ENCODE data around the gene TRAPPC3L. TPM values are rescaled to one million over a fixed set of nuclear protein-coding genes. Genes with fewer than 3 reads are reported as not detected.

TRAPPC3L gene
- total and polyA plus RNA-seq, 8 donors = 0.12 to 0.99 (median 0.37) TPM

DNA sequence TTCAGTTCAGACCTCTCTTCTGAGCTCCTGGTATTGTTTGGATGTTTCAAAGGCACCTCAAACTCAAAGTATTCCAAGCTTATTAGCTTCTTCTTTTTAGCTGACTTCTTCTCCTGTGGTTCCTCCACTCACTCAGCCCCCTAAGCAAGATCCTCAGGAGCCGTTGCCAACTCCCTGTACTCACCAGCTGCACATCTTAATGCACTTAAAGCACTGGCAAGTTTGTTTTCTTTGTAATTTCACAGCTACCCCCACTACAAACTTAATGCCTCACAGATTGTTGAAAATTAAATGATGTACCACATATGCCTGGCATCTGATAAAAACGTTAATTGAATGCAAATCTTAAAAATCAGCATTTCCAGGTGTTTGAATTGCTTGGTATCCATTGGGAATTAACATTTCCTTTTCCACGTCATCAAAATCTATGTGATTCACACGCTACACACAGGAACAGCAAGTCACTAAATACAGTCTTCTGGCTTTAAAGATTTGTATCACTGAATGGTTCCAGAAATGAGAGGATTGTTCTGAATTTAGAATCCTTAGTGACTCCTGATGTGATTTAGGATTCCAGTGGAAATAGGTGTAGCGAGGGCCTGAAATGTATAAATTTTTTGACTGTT lies 59.8 kb downstream of the TRAPPC3L start:
- no peaks in the 10 kb centered on the region for H3K9me3 ChIP-seq
- intact Hi-C loops (cut with DNase I) = no loop called here
- no peaks in the 10 kb centered on the region for H3K36me3 ChIP-seq
- H3K4me3 ChIP-seq = no peak overlapping the region
- no peak for DNase-seq
- no peak for ATAC-seq
- TF ChIP-seq, protein P1, sequence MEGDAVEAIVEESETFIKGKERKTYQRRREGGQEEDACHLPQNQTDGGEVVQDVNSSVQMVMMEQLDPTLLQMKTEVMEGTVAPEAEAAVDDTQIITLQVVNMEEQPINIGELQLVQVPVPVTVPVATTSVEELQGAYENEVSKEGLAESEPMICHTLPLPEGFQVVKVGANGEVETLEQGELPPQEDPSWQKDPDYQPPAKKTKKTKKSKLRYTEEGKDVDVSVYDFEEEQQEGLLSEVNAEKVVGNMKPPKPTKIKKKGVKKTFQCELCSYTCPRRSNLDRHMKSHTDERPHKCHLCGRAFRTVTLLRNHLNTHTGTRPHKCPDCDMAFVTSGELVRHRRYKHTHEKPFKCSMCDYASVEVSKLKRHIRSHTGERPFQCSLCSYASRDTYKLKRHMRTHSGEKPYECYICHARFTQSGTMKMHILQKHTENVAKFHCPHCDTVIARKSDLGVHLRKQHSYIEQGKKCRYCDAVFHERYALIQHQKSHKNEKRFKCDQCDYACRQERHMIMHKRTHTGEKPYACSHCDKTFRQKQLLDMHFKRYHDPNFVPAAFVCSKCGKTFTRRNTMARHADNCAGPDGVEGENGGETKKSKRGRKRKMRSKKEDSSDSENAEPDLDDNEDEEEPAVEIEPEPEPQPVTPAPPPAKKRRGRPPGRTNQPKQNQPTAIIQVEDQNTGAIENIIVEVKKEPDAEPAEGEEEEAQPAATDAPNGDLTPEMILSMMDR (IDR thresholded peaks at IDR 0.05) = no peak
- no peaks in the 10 kb centered on the region for H3K27me3 ChIP-seq
- no peak overlapping the region for H3K27ac ChIP-seq
- H3K4me1 ChIP-seq = no peaks in the 10 kb centered on the region

GRCh38 chr6:116483616-116484015 lies 61.9 kb downstream of the TRAPPC3L start:
- TF ChIP-seq, protein P1 (IDR thresholded peaks at IDR 0.05) = no peak
- Histone ChIP-seq H3K9me3 (no peaks in the 10 kb centered on the region), H3K27me3 (no peaks in the 10 kb centered on the region), H3K27ac (no peak overlapping the region), H3K4me3 (no peak overlapping the region), H3K36me3 (no peaks in the 10 kb centered on the region), H3K4me1 (no peaks in the 10 kb centered on the region)
- ATAC-seq (no peak), DNase-seq (no peak)
- intact Hi-C loops (cut with DNase I) = no loop called here

- Histone ChIP-seq H3K4me3 (no peak overlapping the region), H3K4me1 (no peaks in the 10 kb centered on the region), H3K36me3 (no peaks in the 10 kb centered on the region), H3K9me3 (no peaks in the 10 kb centered on the region), H3K27ac (no peak overlapping the region), H3K27me3 (no peaks in the 10 kb centered on the region)
- ATAC-seq = no peak
- TF ChIP-seq, protein P1 (IDR thresholded peaks at IDR 0.05) = no peak
- intact Hi-C loops (cut with DNase I) = no loop called here
- DNase-seq = no peak
Observed at GRCh38 chr6:116482780-116483179, 62.7 kb downstream of the TRAPPC3L start.

- H3K27ac ChIP-seq = peak overlapping the region in 1 of 2 donors; percentile 82
- no peak for DNase-seq
Observed at GRCh38 chr6:116476002-116476678, 69.3 kb downstream of the TRAPPC3L start.

GRCh38 chr6:116475141-116475540 lies 70.3 kb downstream of the TRAPPC3L start:
- intact Hi-C loops (cut with DNase I) = no loop called here
- DNase-seq = no peak
- H3K27ac ChIP-seq = peak overlapping the region in 1 of 2 donors; percentile 82
- TF ChIP-seq, protein P1 (IDR thresholded peaks at IDR 0.05) = no peak
- H3K4me3 ChIP-seq = no peak overlapping the region
- peaks cover 0 to 34% of the 10 kb centered on the region in 2 donors for H3K4me1 ChIP-seq
- ATAC-seq = no peak
- no peaks in the 10 kb centered on the region for H3K9me3 ChIP-seq
- H3K27me3 ChIP-seq = no peaks in the 10 kb centered on the region
- H3K36me3 ChIP-seq = no peaks in the 10 kb centered on the region

More at GRCh38 chr6:116476002-116476678, 69.3 kb downstream of the TRAPPC3L start:
- intact Hi-C loops (cut with DNase I) = no loop called here
- Histone ChIP-seq H3K36me3 (no peaks in the 10 kb centered on the region), H3K4me3 (no peak overlapping the region), H3K4me1 (peaks cover 0 to 30% of the 10 kb centered on the region in 2 donors), H3K27me3 (no peaks in the 10 kb centered on the region), H3K9me3 (no peaks in the 10 kb centered on the region)
- TF ChIP-seq, protein P1 (IDR thresholded peaks at IDR 0.05) = no peak
- peak; percentile 64 for ATAC-seq

Data from left lung (tissue), 10 donors.